Astrocyte (in vitro differentiated cells and primary cell): ENCODE data around the gene B3GNT4. TPM values are rescaled to one million over a fixed set of nuclear protein-coding genes. Genes with fewer than 3 reads are reported as not detected.

Source experiments
- DNase-seq: peaks from one replicate; pipeline ENCODE4 v3.0.0-alpha.2; 2010; ENCODE audit warnings: low read depth
- FAIRE-seq: peaks from 2 replicates; lab custom pipeline; 2011; peaks lifted over from hg19 to GRCh38; lab: Jason Lieb, UNC
- H2AFZ ChIP-seq: 2 replicates; pipeline ENCODE4 v1.6.0; 2012; ENCODE audit warnings: low read depth, low read length, inconsistent platforms
- H3K27ac ChIP-seq: 2 replicates; pipeline ENCODE4 v1.5.1; 2011; ENCODE audit warnings: low read depth, low read length, inconsistent platforms
- H3K27me3 ChIP-seq: 2 replicates; pipeline ENCODE4 v1.6.0; 2011; ENCODE audit warnings: low read length, inconsistent platforms; ENCODE audit not compliant: insufficient read depth
- H3K36me3 ChIP-seq: 2 replicates; pipeline ENCODE4 v1.5.1; 2011; ENCODE audit warnings: low read length, inconsistent platforms; ENCODE audit not compliant: insufficient read depth
- H3K4me1 ChIP-seq: 2 replicates; pipeline ENCODE4 v1.5.1; 2011; ENCODE audit warnings: low read length, inconsistent platforms; ENCODE audit not compliant: insufficient read depth
- H3K4me2 ChIP-seq: 2 replicates; pipeline ENCODE4 v1.6.0; 2012; ENCODE audit warnings: low read length, inconsistent platforms
- H3K4me3 ChIP-seq: 2 replicates; pipeline ENCODE4 v1.5.1; 2011; ENCODE audit warnings: low read depth, mild to moderate bottlenecking, low read length, inconsistent platforms; ENCODE audit not compliant: insufficient read depth
- H3K79me2 ChIP-seq: 2 replicates; pipeline ENCODE4 v1.6.0; 2012; ENCODE audit warnings: mild to moderate bottlenecking, low read length, inconsistent platforms; ENCODE audit not compliant: insufficient read depth
- H3K9ac ChIP-seq: 2 replicates; pipeline ENCODE4 v1.6.0; 2012; ENCODE audit warnings: mild to moderate bottlenecking, low read length, inconsistent platforms
- H3K9me3 ChIP-seq: 2 replicates; pipeline ENCODE4 v1.5.1; 2012; ENCODE audit warnings: low read depth, mild to moderate bottlenecking, low read length, inconsistent platforms; ENCODE audit not compliant: insufficient read depth
- H4K20me1 ChIP-seq: 2 replicates; pipeline ENCODE4 v1.6.0; 2012; ENCODE audit warnings: low read length, inconsistent platforms; ENCODE audit not compliant: insufficient read depth
- H3K27ac Mint-ChIP-seq: one replicate; pipeline ENCODE4 v1.8.0; 2021; ENCODE audit warnings: mild to moderate bottlenecking, mixed read lengths; ENCODE audit not compliant: unreplicated experiment
- H3K27me3 Mint-ChIP-seq: one replicate; pipeline ENCODE4 v1.8.0; 2021; ENCODE audit warnings: low read depth, mixed read lengths; ENCODE audit not compliant: unreplicated experiment
- H3K36me3 Mint-ChIP-seq: one replicate; pipeline ENCODE4 v1.8.0; 2021; ENCODE audit warnings: low read depth, mixed read lengths; ENCODE audit not compliant: unreplicated experiment
- H3K4me1 Mint-ChIP-seq: one replicate; pipeline ENCODE4 v1.8.0; 2021; ENCODE audit warnings: low read depth, mixed read lengths; ENCODE audit not compliant: unreplicated experiment
- H3K4me3 Mint-ChIP-seq: one replicate; pipeline ENCODE4 v1.8.0; 2021; ENCODE audit warnings: mild to moderate bottlenecking, moderate library complexity, mixed read lengths; ENCODE audit not compliant: unreplicated experiment
- H3K9me3 Mint-ChIP-seq: one replicate; pipeline ENCODE4 v1.8.0; 2021; ENCODE audit warnings: mild to moderate bottlenecking, mixed read lengths; ENCODE audit not compliant: unreplicated experiment
- CTCF ChIP-seq: IDR thresholded peaks from 2 replicates; pipeline ENCODE4 v1.5.1; 2011; ENCODE audit warnings: low read depth, mild to moderate bottlenecking, inconsistent platforms, low read length, moderate library complexity; ENCODE audit not compliant: insufficient read depth
- EZH2 ChIP-seq: IDR thresholded peaks from 2 replicates; pipeline ENCODE4 v1.6.1; 2012; ENCODE audit warnings: mild to moderate bottlenecking, low read length, inconsistent platforms; ENCODE audit not compliant: insufficient read depth
- total RNA-seq: library from RNA; stranded (reverse); gene quantifications from 2 replicates; pipeline ENCODE4 v1.2.1, GENCODE V29; 2021

Gene B3GNT4
- total RNA-seq, 1 donor from 2014 or later, result 0.54 TPM

- Mint-ChIP-seq H3K36me3 (peaks cover 2% of the 10 kb centered on the region), H3K27ac (peak overlapping the region; percentile 26), H3K4me3 (peak overlapping the region; percentile 45), H3K4me1 (peaks cover 7% of the 10 kb centered on the region), H3K9me3 (no peaks in the 10 kb centered on the region), H3K27me3 (peaks cover 17% of the 10 kb centered on the region)
- Histone ChIP-seq H3K27ac (no peak overlapping the region), H3K27me3 (no peaks in the 10 kb centered on the region), H3K4me3 (no peak overlapping the region), H4K20me1 (no peaks in the 10 kb centered on the region), H3K9ac (peak overlapping the region; percentile 43), H3K9me3 (no peaks in the 10 kb centered on the region), H3K4me2 (peak overlapping the region; percentile 89), H3K36me3 (no peaks in the 10 kb centered on the region), H3K79me2 (no peaks in the 10 kb centered on the region), H3K4me1 (peaks cover 7% of the 10 kb centered on the region), H2AFZ (peak overlapping the region; percentile 81)
- DNase-seq, result no peak
- no peak for FAIRE-seq
- TF ChIP-seq CTCF (no peak), EZH2 (no peak)
Observed at GRCh38 chr12:122183588-122183940, 19.9 kb upstream of the B3GNT4 start.

DNA sequence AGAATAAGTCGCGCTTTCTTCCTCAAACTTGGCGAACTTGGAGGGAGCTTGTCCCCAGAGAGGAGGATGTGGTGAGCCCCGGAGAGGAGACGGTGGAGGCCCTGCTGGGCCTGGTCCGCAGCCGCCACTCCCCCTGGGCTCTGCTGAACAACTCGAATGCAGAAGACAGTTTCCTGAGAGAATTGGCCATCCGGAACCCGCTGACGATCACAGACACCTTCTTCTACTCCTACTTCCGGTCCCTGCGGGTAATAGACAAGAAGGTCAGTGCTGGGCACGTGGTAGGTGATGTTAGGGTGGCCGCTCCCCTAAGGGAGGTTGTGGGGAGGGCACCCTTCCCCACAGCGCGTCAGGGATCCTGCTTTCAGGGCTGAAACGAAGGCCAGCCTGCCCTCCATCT, 19.0 kb upstream of the B3GNT4 start:
- Histone ChIP-seq H3K9me3 (no peaks in the 10 kb centered on the region), H3K36me3 (no peaks in the 10 kb centered on the region), H3K27ac (no peak overlapping the region), H3K4me2 (no peak overlapping the region), H4K20me1 (no peaks in the 10 kb centered on the region), H3K4me1 (peaks cover 7% of the 10 kb centered on the region), H3K27me3 (no peaks in the 10 kb centered on the region), H3K4me3 (no peak overlapping the region), H2AFZ (no peak overlapping the region), H3K9ac (no peak overlapping the region), H3K79me2 (no peaks in the 10 kb centered on the region)
- Mint-ChIP-seq H3K36me3 (no peaks in the 10 kb centered on the region), H3K4me1 (peaks cover 7% of the 10 kb centered on the region), H3K9me3 (no peaks in the 10 kb centered on the region), H3K27ac (no peak overlapping the region), H3K27me3 (peaks cover 17% of the 10 kb centered on the region), H3K4me3 (peak overlapping the region; percentile 40)
- TF ChIP-seq EZH2, result no peak
- no peak for TF ChIP-seq CTCF
- no peak for FAIRE-seq
- DNase-seq, result no peak

DNA sequence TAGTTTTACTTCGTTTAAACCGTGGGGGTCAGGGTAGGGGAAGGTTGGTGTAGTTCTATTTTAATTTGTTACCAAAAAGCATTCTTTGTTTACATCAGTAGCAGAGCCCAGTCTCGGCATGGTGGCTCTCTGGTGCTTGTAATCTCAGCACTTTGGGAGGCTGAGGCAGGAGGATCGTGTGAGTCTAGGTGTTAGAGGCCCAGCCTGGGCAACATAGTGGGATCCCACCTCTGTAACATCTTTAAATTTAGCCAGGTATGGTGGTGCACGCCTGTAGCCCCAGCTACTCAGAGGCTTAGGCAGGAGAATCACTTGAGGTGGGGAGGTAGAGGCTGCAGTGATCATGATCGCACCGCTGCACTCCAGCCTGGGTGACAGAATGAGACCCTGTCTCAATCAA, 18.4 kb upstream of the B3GNT4 start:
- no peak overlapping the region for H3K4me3 ChIP-seq

More for the DNA sequence above, 18.4 kb upstream of the B3GNT4 start:
- H3K4me1 Mint-ChIP-seq, result peaks cover 5% of the 10 kb centered on the region
- DNase-seq (no peak), FAIRE-seq (no peak)
- no peak overlapping the region for H3K4me2 ChIP-seq
- H3K27ac Mint-ChIP-seq, result no peak overlapping the region
- no peaks in the 10 kb centered on the region for H4K20me1 ChIP-seq
- H3K36me3 ChIP-seq, result no peaks in the 10 kb centered on the region
- no peak overlapping the region for H3K9ac ChIP-seq
- no peaks in the 10 kb centered on the region for H3K36me3 Mint-ChIP-seq
- no peak for TF ChIP-seq EZH2
- no peak for TF ChIP-seq CTCF
- no peaks in the 10 kb centered on the region for H3K27me3 ChIP-seq
- H3K9me3 ChIP-seq, result no peaks in the 10 kb centered on the region
- H2AFZ ChIP-seq, result no peak overlapping the region
- H3K27ac ChIP-seq, result no peak overlapping the region
- H3K9me3 Mint-ChIP-seq, result no peaks in the 10 kb centered on the region
- H3K4me3 Mint-ChIP-seq, result peak overlapping the region; percentile 40
- no peaks in the 10 kb centered on the region for H3K79me2 ChIP-seq
- peaks cover 5% of the 10 kb centered on the region for H3K4me1 ChIP-seq
- peaks cover 17% of the 10 kb centered on the region for H3K27me3 Mint-ChIP-seq
